ENCODE measurements around the gene NTM.

The NTM gene

DNA sequence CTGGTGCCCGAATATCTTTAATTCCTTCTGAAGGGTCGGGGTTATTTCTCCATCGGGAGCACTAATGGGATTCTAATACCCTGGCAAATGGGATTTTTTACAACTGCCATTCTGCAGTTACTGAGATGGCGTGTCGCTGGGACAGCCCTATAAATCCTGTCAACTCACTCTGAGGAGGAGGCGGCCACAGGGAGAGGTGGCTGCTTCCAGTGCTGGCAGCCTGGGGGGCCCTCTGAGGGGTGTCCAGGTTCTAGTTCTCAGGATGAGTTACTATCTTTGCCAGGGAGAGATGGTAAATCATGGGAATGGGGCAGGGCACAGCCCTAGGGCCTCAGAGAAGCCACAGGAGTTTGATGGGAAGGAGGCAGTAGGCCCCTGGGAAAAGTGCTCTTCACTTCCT is 135.9 kb downstream of the NTM start:
- no peak overlapping the region for H3K27ac ChIP-seq (ENCODE audit: low read length, poor library complexity, severe bottlenecking)
- H3K4me3 ChIP-seq (ENCODE audit: insufficient read depth in 1 of 2, low read depth in 1 of 2, low read length in 2 of 2), result no peak overlapping the region
- H3K23ac ChIP-seq (ENCODE audit: low read length in 2 of 2), result no peak overlapping the region
- no peaks in the 10 kb centered on the region for H3K36me3 ChIP-seq (ENCODE audit: control insufficient read depth in 1 of 2, insufficient read depth in 2 of 2, low read depth in 1 of 2, low read length in 2 of 2)
- H3K9ac ChIP-seq (ENCODE audit: low read length), result no peak overlapping the region
- no peak for DNase-seq
- H3K4me2 ChIP-seq (ENCODE audit: low read length, poor library complexity, severe bottlenecking), result no peak overlapping the region
- H2BK12ac ChIP-seq (ENCODE audit: low read length in 2 of 2), result no peak overlapping the region
- H3K27me3 ChIP-seq (ENCODE audit: control insufficient read depth in 1 of 2, insufficient read depth in 1 of 2, low read length in 2 of 2), result peaks cover 0 to 40% of the 10 kb centered on the region in 2 experiments
- no peaks in the 10 kb centered on the region for H3K9me3 ChIP-seq (ENCODE audit: control insufficient read depth, low read length)
- H3K14ac ChIP-seq (ENCODE audit: low read length in 2 of 2), result no peak overlapping the region
- H2BK15ac ChIP-seq (ENCODE audit: low read depth, poor library complexity, severe bottlenecking), result no peak overlapping the region
- no peak overlapping the region for H2AK5ac ChIP-seq (ENCODE audit: low read length, severe bottlenecking)
- WGBS, result 58% methylated on average over 6 of the region's 6 CpGs
- no peak overlapping the region for H3K4ac ChIP-seq (ENCODE audit: low read depth in 1 of 2, low read length in 2 of 2)
- no peak overlapping the region for H3K18ac ChIP-seq (ENCODE audit: low read depth in 1 of 2, low read length in 2 of 2)
- H2AFZ ChIP-seq (ENCODE audit: low read depth, low read length), result no peak overlapping the region
- no peak overlapping the region for H4K91ac ChIP-seq (ENCODE audit: low read length)
- H3K79me1 ChIP-seq (replicated peaks; ENCODE audit: low read length, poor library complexity, severe bottlenecking), result no peaks in the 10 kb centered on the region
- H3K4me1 ChIP-seq (ENCODE audit: control insufficient read depth, insufficient read depth, low read depth, low read length), result no peaks in the 10 kb centered on the region
- H2BK5ac ChIP-seq (ENCODE audit: low read depth, low read length, poor library complexity, severe bottlenecking), result no peak overlapping the region
- H2BK120ac ChIP-seq (ENCODE audit: low read depth, low read length), result no peak overlapping the region
- H4K8ac ChIP-seq (ENCODE audit: low read length), result no peak overlapping the region

DNA sequence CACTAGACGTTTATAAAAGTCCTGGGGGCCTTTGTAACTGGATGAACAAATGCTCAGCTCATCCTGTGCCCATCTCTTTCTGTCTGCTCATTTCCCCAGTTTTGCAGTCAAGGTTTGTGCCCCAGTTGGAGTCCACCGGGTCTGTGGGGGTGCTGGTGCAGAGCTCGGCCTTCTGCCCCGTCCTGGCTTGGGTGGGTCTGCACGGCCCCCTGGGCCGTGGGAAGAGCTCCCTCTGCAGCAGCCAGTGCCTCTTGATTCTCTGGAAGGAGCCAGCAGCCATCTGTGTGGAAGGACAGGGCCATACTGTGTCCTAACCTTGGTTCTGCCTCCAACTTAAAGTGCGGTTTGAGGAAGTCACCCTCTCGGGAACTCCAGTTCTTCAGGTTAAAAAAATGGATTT is 140.2 kb downstream of the NTM start:
- 79% methylated on average over 8 of the region's 8 CpGs for WGBS
- H3K14ac ChIP-seq (ENCODE audit: low read length in 2 of 2), result no peak overlapping the region
- H3K9me3 ChIP-seq (ENCODE audit: control insufficient read depth, low read length), result no peaks in the 10 kb centered on the region
- peaks cover 0 to 26% of the 10 kb centered on the region in 2 experiments for H3K27me3 ChIP-seq (ENCODE audit: control insufficient read depth in 1 of 2, insufficient read depth in 1 of 2, low read length in 2 of 2)
- no peak overlapping the region for H2BK5ac ChIP-seq (ENCODE audit: low read depth, low read length, poor library complexity, severe bottlenecking)
- H4K8ac ChIP-seq (ENCODE audit: low read length), result no peak overlapping the region
- H3K4me1 ChIP-seq (ENCODE audit: control insufficient read depth, insufficient read depth, low read depth, low read length), result no peaks in the 10 kb centered on the region
- H2AFZ ChIP-seq (ENCODE audit: low read depth, low read length), result no peak overlapping the region
- H3K18ac ChIP-seq (ENCODE audit: low read depth in 1 of 2, low read length in 2 of 2), result no peak overlapping the region
- H2BK15ac ChIP-seq (ENCODE audit: low read depth, poor library complexity, severe bottlenecking), result no peak overlapping the region
- no peak overlapping the region for H3K4me3 ChIP-seq (ENCODE audit: insufficient read depth in 1 of 2, low read depth in 1 of 2, low read length in 2 of 2)
- no peaks in the 10 kb centered on the region for H3K36me3 ChIP-seq (ENCODE audit: control insufficient read depth in 1 of 2, insufficient read depth in 2 of 2, low read depth in 1 of 2, low read length in 2 of 2)
- no peak overlapping the region for H2BK12ac ChIP-seq (ENCODE audit: low read length in 2 of 2)
- H2AK5ac ChIP-seq (ENCODE audit: low read length, severe bottlenecking), result no peak overlapping the region
- no peak overlapping the region for H3K4me2 ChIP-seq (ENCODE audit: low read length, poor library complexity, severe bottlenecking)
- DNase-seq, result no peak
- no peak overlapping the region for H4K91ac ChIP-seq (ENCODE audit: low read length)
- H3K23ac ChIP-seq (ENCODE audit: low read length in 2 of 2), result no peak overlapping the region
- no peak overlapping the region for H3K4ac ChIP-seq (ENCODE audit: low read depth in 1 of 2, low read length in 2 of 2)
- H3K27ac ChIP-seq (ENCODE audit: low read length, poor library complexity, severe bottlenecking), result no peak overlapping the region
- H2BK120ac ChIP-seq (ENCODE audit: low read depth, low read length), result no peak overlapping the region
- no peak overlapping the region for H3K9ac ChIP-seq (ENCODE audit: low read length)
- H3K79me1 ChIP-seq (replicated peaks; ENCODE audit: low read length, poor library complexity, severe bottlenecking), result no peaks in the 10 kb centered on the region

DNA sequence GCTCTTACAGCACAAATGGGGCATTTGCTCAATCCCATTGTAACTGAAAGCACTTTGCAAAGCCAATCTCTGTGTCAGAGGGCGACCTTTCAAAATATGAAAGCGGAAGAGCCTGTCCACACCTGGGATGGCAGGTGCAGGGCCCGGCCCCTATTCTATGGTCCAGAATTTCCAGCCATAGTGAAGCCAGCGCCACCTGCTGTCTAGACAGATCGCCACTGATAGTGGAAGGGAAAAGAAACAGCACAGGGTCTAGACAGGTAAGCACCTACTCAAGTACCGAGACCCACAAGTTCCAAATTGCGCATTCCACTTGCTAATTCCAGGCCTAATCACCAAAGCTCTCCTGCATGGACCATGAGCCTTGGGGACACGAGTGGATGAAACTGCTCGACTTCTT is 141.4 kb downstream of the NTM start:
- no peak overlapping the region for H3K4me2 ChIP-seq (ENCODE audit: low read length, poor library complexity, severe bottlenecking)
- no peak overlapping the region for H2BK12ac ChIP-seq (ENCODE audit: low read length in 2 of 2)
- no peaks in the 10 kb centered on the region for H3K79me1 ChIP-seq (replicated peaks; ENCODE audit: low read length, poor library complexity, severe bottlenecking)
- H3K4ac ChIP-seq (ENCODE audit: low read depth in 1 of 2, low read length in 2 of 2), result no peak overlapping the region
- no peak overlapping the region for H2BK5ac ChIP-seq (ENCODE audit: low read depth, low read length, poor library complexity, severe bottlenecking)
- WGBS, result 57% methylated on average over 9 of the region's 9 CpGs
- H3K23ac ChIP-seq (ENCODE audit: low read length in 2 of 2), result no peak overlapping the region
- H3K27ac ChIP-seq (ENCODE audit: low read length, poor library complexity, severe bottlenecking), result no peak overlapping the region
- H4K8ac ChIP-seq (ENCODE audit: low read length), result no peak overlapping the region
- H3K9me3 ChIP-seq (ENCODE audit: control insufficient read depth, low read length), result no peaks in the 10 kb centered on the region
- H3K36me3 ChIP-seq (ENCODE audit: control insufficient read depth in 1 of 2, insufficient read depth in 2 of 2, low read depth in 1 of 2, low read length in 2 of 2), result no peaks in the 10 kb centered on the region
- DNase-seq, result no peak
- H4K91ac ChIP-seq (ENCODE audit: low read length), result no peak overlapping the region
- H2BK15ac ChIP-seq (ENCODE audit: low read depth, poor library complexity, severe bottlenecking), result no peak overlapping the region
- H3K27me3 ChIP-seq (ENCODE audit: control insufficient read depth in 1 of 2, insufficient read depth in 1 of 2, low read length in 2 of 2), result peaks cover 0 to 19% of the 10 kb centered on the region in 2 experiments
- no peak overlapping the region for H3K9ac ChIP-seq (ENCODE audit: low read length)
- H3K14ac ChIP-seq (ENCODE audit: low read length in 2 of 2), result no peak overlapping the region
- no peak overlapping the region for H2BK120ac ChIP-seq (ENCODE audit: low read depth, low read length)
- no peaks in the 10 kb centered on the region for H3K4me1 ChIP-seq (ENCODE audit: control insufficient read depth, insufficient read depth, low read depth, low read length)
- no peak overlapping the region for H2AFZ ChIP-seq (ENCODE audit: low read depth, low read length)
- H3K18ac ChIP-seq (ENCODE audit: low read depth in 1 of 2, low read length in 2 of 2), result no peak overlapping the region
- no peak overlapping the region for H3K4me3 ChIP-seq (ENCODE audit: insufficient read depth in 1 of 2, low read depth in 1 of 2, low read length in 2 of 2)
- H2AK5ac ChIP-seq (ENCODE audit: low read length, severe bottlenecking), result no peak overlapping the region

DNA sequence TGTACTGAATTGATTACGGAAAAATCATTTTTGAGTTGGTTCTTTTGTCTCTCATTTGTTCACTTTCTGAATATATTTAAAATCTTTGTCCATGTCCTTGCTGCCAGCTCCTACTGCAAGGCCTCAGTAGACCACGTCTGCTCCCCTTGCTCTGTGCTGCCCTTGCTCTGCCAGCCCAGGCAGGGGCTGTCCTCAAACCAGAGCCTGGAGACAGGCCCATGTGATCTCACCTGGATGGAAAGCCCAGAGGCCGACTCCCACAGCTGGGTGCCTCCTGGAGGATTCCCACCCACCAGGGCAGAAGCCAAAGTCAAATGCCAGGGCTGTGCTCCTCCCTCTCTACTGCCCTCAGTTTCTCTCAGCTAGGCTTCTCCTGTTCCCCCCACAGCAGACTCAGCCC is 141.8 kb downstream of the NTM start:
- Histone ChIP-seq H3K9me3 (ENCODE audit: control insufficient read depth, low read length) (no peaks in the 10 kb centered on the region), H3K27ac (ENCODE audit: low read length, poor library complexity, severe bottlenecking) (no peak overlapping the region), H3K27me3 (ENCODE audit: control insufficient read depth in 1 of 2, insufficient read depth in 1 of 2, low read length in 2 of 2) (peaks cover 0 to 20% of the 10 kb centered on the region in 2 experiments), H2BK12ac (ENCODE audit: low read length in 2 of 2) (no peak overlapping the region), H2BK5ac (ENCODE audit: low read depth, low read length, poor library complexity, severe bottlenecking) (no peak overlapping the region), H3K79me1 (replicated peaks; ENCODE audit: low read length, poor library complexity, severe bottlenecking) (no peaks in the 10 kb centered on the region), H3K4ac (ENCODE audit: low read depth in 1 of 2, low read length in 2 of 2) (no peak overlapping the region), H3K9ac (ENCODE audit: low read length) (no peak overlapping the region), H3K23ac (ENCODE audit: low read length in 2 of 2) (no peak overlapping the region), H4K91ac (ENCODE audit: low read length) (no peak overlapping the region), H4K8ac (ENCODE audit: low read length) (no peak overlapping the region), H3K4me2 (ENCODE audit: low read length, poor library complexity, severe bottlenecking) (no peak overlapping the region), H3K4me3 (ENCODE audit: insufficient read depth in 1 of 2, low read depth in 1 of 2, low read length in 2 of 2) (no peak overlapping the region), H3K4me1 (ENCODE audit: control insufficient read depth, insufficient read depth, low read depth, low read length) (no peaks in the 10 kb centered on the region), H3K36me3 (ENCODE audit: control insufficient read depth in 1 of 2, insufficient read depth in 2 of 2, low read depth in 1 of 2, low read length in 2 of 2) (no peaks in the 10 kb centered on the region), H2AK5ac (ENCODE audit: low read length, severe bottlenecking) (no peak overlapping the region), H2AFZ (ENCODE audit: low read depth, low read length) (no peak overlapping the region), H3K18ac (ENCODE audit: low read depth in 1 of 2, low read length in 2 of 2) (no peak overlapping the region), H2BK15ac (ENCODE audit: low read depth, poor library complexity, severe bottlenecking) (no peak overlapping the region), H2BK120ac (ENCODE audit: low read depth, low read length) (no peak overlapping the region), H3K14ac (ENCODE audit: low read length in 2 of 2) (no peak overlapping the region)
- DNase-seq, result no peak
- WGBS, result 42% methylated on average over 2 of the region's 3 CpGs

Measured in mesenchymal stem cell (in vitro differentiated cells and primary cell).